Measurements from ENCODE around the gene ANP32B.

Gene ANP32B

GRCh38 chr9:98007251-98007928, 24.2 kb downstream of the ANP32B start:
- no peak for TF ChIP-seq CTCF (IDR thresholded peaks at IDR 0.05; ENCODE audit: low read depth, low read length)
- Histone ChIP-seq H3K36me3 (peaks cover 99% of the 10 kb centered on the region), H3K9me3 (ENCODE audit: severe bottlenecking) (no peaks in the 10 kb centered on the region), H3K27me3 (ENCODE audit: insufficient read depth, low read depth, severe bottlenecking) (no peaks in the 10 kb centered on the region), H3K4me3 (ENCODE audit: low read depth, low read length) (no peak overlapping the region), H3K27ac (no peak overlapping the region)
- no peak for DNase-seq

GRCh38 chr9:98008764-98009163, 25.6 kb downstream of the ANP32B start:
- H3K9me3 ChIP-seq (ENCODE audit: severe bottlenecking) = no peaks in the 10 kb centered on the region
- H3K27me3 ChIP-seq (ENCODE audit: insufficient read depth, low read depth, severe bottlenecking) = no peaks in the 10 kb centered on the region
- no peak for TF ChIP-seq CTCF (IDR thresholded peaks at IDR 0.05; ENCODE audit: low read depth, low read length)
- H3K27ac ChIP-seq = no peak overlapping the region
- H3K36me3 ChIP-seq = peaks cover 99% of the 10 kb centered on the region
- no peak overlapping the region for H3K4me3 ChIP-seq (ENCODE audit: low read depth, low read length)
- DNase-seq = no peak

GRCh38 chr9:98009437-98009836, 26.3 kb downstream of the ANP32B start:
- Histone ChIP-seq H3K27ac (no peak overlapping the region), H3K36me3 (peaks cover 99% of the 10 kb centered on the region), H3K4me3 (ENCODE audit: low read depth, low read length) (no peak overlapping the region), H3K9me3 (ENCODE audit: severe bottlenecking) (no peaks in the 10 kb centered on the region), H3K27me3 (ENCODE audit: insufficient read depth, low read depth, severe bottlenecking) (no peaks in the 10 kb centered on the region)
- TF ChIP-seq CTCF (IDR thresholded peaks at IDR 0.05; ENCODE audit: low read depth, low read length) = no peak
- no peak for DNase-seq

- no peak for TF ChIP-seq CTCF (IDR thresholded peaks at IDR 0.05; ENCODE audit: low read depth, low read length)
- Histone ChIP-seq H3K27ac (no peak overlapping the region), H3K9me3 (ENCODE audit: severe bottlenecking) (no peaks in the 10 kb centered on the region), H3K4me3 (ENCODE audit: low read depth, low read length) (no peak overlapping the region), H3K27me3 (ENCODE audit: insufficient read depth, low read depth, severe bottlenecking) (no peaks in the 10 kb centered on the region), H3K36me3 (peaks cover 99% of the 10 kb centered on the region)
- no peak for DNase-seq
Observed at GRCh38 chr9:98009936-98010335, 26.8 kb downstream of the ANP32B start.

GRCh38 chr9:98010445-98010844, 27.3 kb downstream of the ANP32B start:
- Histone ChIP-seq H3K4me3 (ENCODE audit: low read depth, low read length) (no peak overlapping the region), H3K27me3 (ENCODE audit: insufficient read depth, low read depth, severe bottlenecking) (no peaks in the 10 kb centered on the region), H3K27ac (no peak overlapping the region), H3K36me3 (peaks cover 97% of the 10 kb centered on the region), H3K9me3 (ENCODE audit: severe bottlenecking) (no peaks in the 10 kb centered on the region)
- DNase-seq = no peak
- TF ChIP-seq CTCF (IDR thresholded peaks at IDR 0.05; ENCODE audit: low read depth, low read length) = no peak

- TF ChIP-seq CTCF (IDR thresholded peaks at IDR 0.05; ENCODE audit: low read depth, low read length) = no peak
- H3K36me3 ChIP-seq = peaks cover 97% of the 10 kb centered on the region
- H3K27ac ChIP-seq = no peak overlapping the region
Observed at GRCh38 chr9:98011122-98011521, 28.0 kb downstream of the ANP32B start.

More at GRCh38 chr9:98011122-98011521, 28.0 kb downstream of the ANP32B start:
- Histone ChIP-seq H3K9me3 (ENCODE audit: severe bottlenecking) (no peaks in the 10 kb centered on the region), H3K27me3 (ENCODE audit: insufficient read depth, low read depth, severe bottlenecking) (no peaks in the 10 kb centered on the region), H3K4me3 (ENCODE audit: low read depth, low read length) (no peak overlapping the region)
- no peak for DNase-seq

Data from WERI-Rb-1 (cell line).